IMR-90 (cell line): ENCODE measurements around the gene NAP1L1. TPM values are rescaled to one million over a fixed set of nuclear protein-coding genes. Genes with fewer than 3 reads are reported as not detected.

ENCODE experiments used
- ATAC-seq: fragments of 200-7000 bp; cut with Tn5 transposase; 2 replicates; pipeline ENCODE4 v1.9.1; 2020; ENCODE audit warnings: low read depth, mild to moderate bottlenecking, moderate library complexity
- BruUV-seq: library from RNA; stranded (reverse); fragments of 400-500 nt; replicated peaks from 2 replicates; lab custom pipeline; 2021; lab: Mats Ljungman, UMichigan
- CTCF ChIA-PET: fragments of 300-600 bp; formaldehyde crosslinking; extraction: SDS; loops from one replicate; lab custom pipeline; 2021; ENCODE audit warnings: antibody characterized with exemption; lab: Yijun Ruan, JAX
- POLR2A ChIA-PET: fragments of 300-600 bp; sonication (Branson Sonifier 250); formaldehyde crosslinking; loops from one replicate; lab custom pipeline; 2022; ENCODE audit warnings: antibody characterized with exemption; ENCODE audit not compliant: unreplicated experiment; lab: Charles Lee
- DNase-seq: peaks from one replicate; pipeline ENCODE4 v3.0.0; 2013
- H2AFZ ChIP-seq: replicated peaks from 2 replicates; pipeline ENCODE3; 2013; ENCODE audit warnings: low read length, mild to moderate bottlenecking; ENCODE audit not compliant: poor library complexity
- H2AK5ac ChIP-seq: 2 replicates; pipeline ENCODE4 v1.6.1; 2013; ENCODE audit warnings: low read depth, low read length, inconsistent platforms
- H2AK9ac ChIP-seq: replicated peaks from 2 replicates; pipeline ENCODE3; 2013; ENCODE audit warnings: mild to moderate bottlenecking, low read depth, low read length, moderate library complexity; ENCODE audit not compliant: poor library complexity
- H2BK120ac ChIP-seq: 2 replicates; pipeline ENCODE4 v1.6.1; 2013; ENCODE audit warnings: low read depth, low read length, inconsistent platforms
- H2BK15ac ChIP-seq: 3 replicates; pipeline ENCODE4 v1.6.1; 2013; ENCODE audit warnings: low read depth, low read length, inconsistent platforms
- H2BK20ac ChIP-seq: 2 replicates; pipeline ENCODE4 v1.6.1; 2013; ENCODE audit warnings: low read depth, mild to moderate bottlenecking, inconsistent platforms, low read length, moderate library complexity
- H2BK5ac ChIP-seq: 2 replicates; pipeline ENCODE4 v1.6.1; 2013; ENCODE audit warnings: mild to moderate bottlenecking, low read depth, low read length, inconsistent platforms; ENCODE audit not compliant: poor library complexity, severe bottlenecking
- H3K14ac ChIP-seq: replicated peaks from 2 replicates; pipeline ENCODE4 v1.6.1; 2013; ENCODE audit warnings: low read depth, low read length, inconsistent platforms
- H3K18ac ChIP-seq: 2 replicates; pipeline ENCODE4 v1.6.1; 2013; ENCODE audit warnings: low read depth, low read length, control low read depth
- H3K23ac ChIP-seq: 2 replicates; pipeline ENCODE4 v1.6.1; 2013; ENCODE audit warnings: low read depth, low read length, inconsistent platforms
- H3K27ac ChIP-seq: 2 replicates; pipeline ENCODE4 v1.5.1; 2013; ENCODE audit warnings: mild to moderate bottlenecking, control low read depth, low read length; ENCODE audit not compliant: insufficient read depth
- H3K27me3 ChIP-seq: 2 replicates; pipeline ENCODE4 v1.6.1; 2013; ENCODE audit warnings: low read length; ENCODE audit not compliant: control insufficient read depth, insufficient read depth
- H3K36me3 ChIP-seq: 2 replicates; pipeline ENCODE4 v1.6.1; 2013; ENCODE audit warnings: low read length, mixed read lengths; ENCODE audit not compliant: control insufficient read depth, insufficient read depth
- H3K4ac ChIP-seq: 2 replicates; pipeline ENCODE4 v1.6.1; 2013; ENCODE audit warnings: low read depth, low read length, inconsistent platforms
- H3K4me1 ChIP-seq: 2 replicates; pipeline ENCODE4 v1.6.1; 2013; ENCODE audit warnings: low read length, mixed read lengths; ENCODE audit not compliant: control insufficient read depth, insufficient read depth
- H3K4me2 ChIP-seq: 2 replicates; pipeline ENCODE4 v1.6.1; 2013; ENCODE audit warnings: low read depth, mild to moderate bottlenecking, control low read depth, low read length, moderate library complexity
- H3K4me3 ChIP-seq: 2 replicates; pipeline ENCODE4 v1.5.1; 2013; ENCODE audit warnings: low read depth, mild to moderate bottlenecking, control low read depth, low read length, moderate library complexity; ENCODE audit not compliant: insufficient read depth
- H3K56ac ChIP-seq: 2 replicates; pipeline ENCODE4 v1.6.1; 2013; ENCODE audit warnings: low read length, inconsistent platforms; ENCODE audit not compliant: insufficient read depth; ENCODE audit errors: extremely low read depth
- H3K79me1 ChIP-seq, 2 experiments: 2 replicates each; pipeline ENCODE4 v1.6.1; 2013; ENCODE audit warnings: low read length in 2 of 2, inconsistent platforms in 1 of 2, low read depth in 1 of 2
- H3K9ac ChIP-seq: 2 replicates; pipeline ENCODE4 v1.6.1; 2013; ENCODE audit warnings: low read depth, low read length, control low read depth
- H3K9me1 ChIP-seq: 2 replicates; pipeline ENCODE4 v1.6.1; 2013; ENCODE audit warnings: low read length, inconsistent platforms; ENCODE audit not compliant: insufficient read depth
- H3K9me3 ChIP-seq: 2 replicates; pipeline ENCODE4 v1.6.1; 2013; ENCODE audit warnings: low read length; ENCODE audit not compliant: control insufficient read depth, insufficient read depth
- H4K20me1 ChIP-seq: 2 replicates; pipeline ENCODE4 v1.6.1; 2013; ENCODE audit warnings: low read length, inconsistent platforms; ENCODE audit not compliant: insufficient read depth
- H4K5ac ChIP-seq: 2 replicates; pipeline ENCODE4 v1.6.1; 2013; ENCODE audit warnings: mild to moderate bottlenecking, low read depth, low read length, control low read depth
- H4K8ac ChIP-seq, 2 experiments: 2 replicates each; pipeline ENCODE4 v1.6.1; 2013; ENCODE audit warnings: low read depth in 2 of 2, low read length in 2 of 2, control low read depth in 1 of 2, inconsistent platforms in 1 of 2
- H4K91ac ChIP-seq: 2 replicates; pipeline ENCODE4 v1.6.1; 2013; ENCODE audit warnings: low read depth, low read length, inconsistent platforms; ENCODE audit not compliant: insufficient read depth
- MXI1 ChIP-seq: IDR thresholded peaks from 2 replicates; pipeline ENCODE4 v1.6.1; 2012; ENCODE audit warnings: low read depth, mild to moderate bottlenecking, low read length, moderate library complexity, borderline replicate concordance
- USF2 ChIP-seq: fragments of 150-350 bp; IDR thresholded peaks from 2 replicates; pipeline ENCODE4 v1.6.1; 2017; ENCODE audit warnings: mild to moderate bottlenecking, antibody characterized with exemption, low read length, low read depth
- WGBS, 2 experiments: methylation state at CpG; one replicate each; pipeline versions ENCODE4 v1.1.5 to v1.1.7; 2013; ENCODE audit warnings: missing lambda C conversion rate in 2 of 2; ENCODE audit not compliant: insufficient read length in 1 of 2; ENCODE audit errors: extremely low coverage in 2 of 2; 5-methylcytosine and 5-hydroxymethylcytosine counted together
- dilution Hi-C: fragments of 300-500 bp; cut with HindIII; formaldehyde crosslinking; loops from one replicate; pipeline ENCODE4 v1.14.3; 2018; ENCODE audit warnings: low sequenced_read_pairs; ENCODE audit not compliant: unreplicated experiment
- in situ Hi-C: fragments of 300-500 bp; cut with MboI; formaldehyde crosslinking; loops from 3 replicates; pipeline ENCODE4 v1.14.3; 2019; ENCODE audit warnings: low sequenced_read_pairs, inconsistent platforms, mixed read lengths
- intact Hi-C: fragments of 100-400 bp; cut with micrococcal nuclease; formaldehyde crosslinking; loops from 2 replicates; pipeline ENCODE4 v1.10.0; 2022
- polyA plus RNA-seq, 3 experiments: library from polyadenylated mRNA; depleted of rRNA; stranded (reverse); fragments of >200 nt; gene quantifications; 2 replicates each; pipeline ENCODE4 v1.2.3, GENCODE V29; 2012; ENCODE audit warnings: low replicate concordance in 1 of 3
- total RNA-seq: library from RNA; depleted of rRNA; stranded (reverse); fragments of >200 nt; gene quantifications from 2 replicates; pipeline ENCODE4 v1.2.3, GENCODE V29; 2012

The NAP1L1 gene
- total and polyA plus RNA-seq, 2 of the 4 experiments (the other 2 are of a cell fraction) = 86.4 to 200 TPM

- H2AK9ac ChIP-seq = no peak overlapping the region
- no peak overlapping the region for H2AK5ac ChIP-seq
- H3K9me1 ChIP-seq = 0 out of 2 replicates have a peak, but pooled peaks cover 2% of the 10 kb centered on the region
- dilution Hi-C loops (no loop called here), in situ Hi-C loops (loop anchor here (25.0 kb wide), 1 partner anchor 703 kb away; the partner anchor contains the start of genes CAPS2 and GLIPR1L1), intact Hi-C loops (no loop called here)
- no peak overlapping the region for H3K56ac ChIP-seq
- no peaks in the 10 kb centered on the region for H3K9me3 ChIP-seq
- no peak overlapping the region for H2BK120ac ChIP-seq
- WGBS, 2 experiments = 94% methylated on average over 2 of the region's 4 CpGs; no CpG with 5 or more reads in 1 of the 2 experiments
- BruUV-seq = no TSS peak
- peaks cover 8% of the 10 kb centered on the region for H3K36me3 ChIP-seq
- H4K20me1 ChIP-seq = no peaks in the 10 kb centered on the region
- peaks cover 12 to 25% of the 10 kb centered on the region in 2 experiments; a peak in 3 of 4 replicates for H3K79me1 ChIP-seq
- no peak overlapping the region for H2BK20ac ChIP-seq
- H3K4me2 ChIP-seq = no peak overlapping the region
- no peak overlapping the region for H3K23ac ChIP-seq
- H2AFZ ChIP-seq = no peak overlapping the region
- no peak overlapping the region for H3K4ac ChIP-seq
- ChIA-PET POLR2A (interaction anchor here (0.6 kb wide), 1 partner anchor 13 kb away, joined by 9 read pairs; no protein-coding TSS in a partner anchor), CTCF (no interaction called here)
- no peak overlapping the region for H4K5ac ChIP-seq
- H3K27me3 ChIP-seq = no peaks in the 10 kb centered on the region
- no peak overlapping the region for H4K8ac ChIP-seq
- H3K18ac ChIP-seq = no peak overlapping the region; the same call in 1 of the 2 replicates
- TF ChIP-seq MXI1 = no peak
- no peak for TF ChIP-seq USF2
- H2BK5ac ChIP-seq = no peak overlapping the region
- H4K91ac ChIP-seq = no peak overlapping the region
- no peak overlapping the region for H2BK15ac ChIP-seq
- peaks cover 4% of the 10 kb centered on the region for H3K4me1 ChIP-seq
- no peak overlapping the region for H3K9ac ChIP-seq
- no peak overlapping the region for H3K4me3 ChIP-seq
- ATAC-seq = no peak
- H3K27ac ChIP-seq = no peak overlapping the region
- H3K14ac ChIP-seq = no peak overlapping the region
- DNase-seq = no peak
These were observed 44.0 kb downstream of the NAP1L1 start for GRCh38 chr12:76040461-76040860.
